Measurements from ENCODE around the gene TESPA1.

Gene TESPA1

GRCh38 chr12:54983536-54984101 is 943 bp downstream of the TESPA1 start:
- DNase-seq (ENCODE audit: low spot score), result no peak

GRCh38 chr12:54981796-54982195 is 2.8 kb downstream of the TESPA1 start:
- DNase-seq (ENCODE audit: low spot score), result no peak

GRCh38 chr12:54980341-54980740 is 4.2 kb downstream of the TESPA1 start:
- DNase-seq (ENCODE audit: low spot score), result no peak

- DNase-seq (ENCODE audit: low spot score), result no peak
Observed at GRCh38 chr12:54977857-54978256, 6.7 kb downstream of the TESPA1 start.

DNA sequence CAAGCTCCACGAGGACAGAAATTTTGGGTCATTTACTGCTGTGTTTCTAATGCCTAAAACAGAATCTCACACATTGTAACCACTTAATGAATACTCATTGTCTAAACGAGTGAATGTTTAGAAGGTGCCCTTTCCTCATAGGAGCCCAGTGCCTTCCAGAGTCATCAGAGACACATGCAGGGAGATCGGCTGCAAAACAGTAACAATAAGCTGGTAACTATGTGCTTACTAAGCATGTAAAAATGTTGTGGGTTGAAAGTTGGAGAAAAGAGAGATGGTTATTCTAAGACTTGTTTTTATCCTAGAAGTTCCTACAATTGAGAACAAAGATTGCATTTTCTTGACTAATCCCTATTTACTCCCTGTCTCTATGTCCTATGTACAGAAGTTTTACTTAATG is 7.4 kb downstream of the TESPA1 start:
- no peak for DNase-seq (ENCODE audit: low spot score)

GRCh38 chr12:54975875-54976274 is 8.7 kb downstream of the TESPA1 start:
- DNase-seq (ENCODE audit: low spot score), result no peak

- no peak for DNase-seq (ENCODE audit: low spot score)
Observed at GRCh38 chr12:54975272-54975671, 9.3 kb downstream of the TESPA1 start.

GRCh38 chr12:54974279-54974678 is 10.3 kb downstream of the TESPA1 start:
- no peak for DNase-seq (ENCODE audit: low spot score)

DNA sequence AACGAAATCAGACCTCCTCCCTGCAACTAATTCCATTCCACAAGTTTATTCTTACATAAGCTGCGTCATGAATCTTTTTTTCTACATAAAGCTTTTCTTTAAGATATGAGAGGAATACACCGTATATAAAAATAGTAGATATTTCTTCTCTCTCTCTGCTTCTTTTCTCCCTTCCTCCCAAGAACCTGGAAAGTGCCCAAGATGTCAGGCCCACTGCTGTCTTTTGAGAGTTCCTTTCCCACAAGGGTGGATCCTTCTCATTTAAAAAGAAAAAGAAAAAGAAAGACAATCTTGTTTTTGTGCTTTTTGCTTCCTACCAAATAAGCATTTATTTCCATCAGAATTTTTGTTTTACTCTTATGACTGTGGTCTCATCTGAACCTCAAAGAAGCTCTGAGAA is 11.0 kb downstream of the TESPA1 start:
- DNase-seq (ENCODE audit: low spot score), result no peak

- no peak for DNase-seq (ENCODE audit: low spot score)
Observed at GRCh38 chr12:54970741-54971140, 13.8 kb downstream of the TESPA1 start.

DNA sequence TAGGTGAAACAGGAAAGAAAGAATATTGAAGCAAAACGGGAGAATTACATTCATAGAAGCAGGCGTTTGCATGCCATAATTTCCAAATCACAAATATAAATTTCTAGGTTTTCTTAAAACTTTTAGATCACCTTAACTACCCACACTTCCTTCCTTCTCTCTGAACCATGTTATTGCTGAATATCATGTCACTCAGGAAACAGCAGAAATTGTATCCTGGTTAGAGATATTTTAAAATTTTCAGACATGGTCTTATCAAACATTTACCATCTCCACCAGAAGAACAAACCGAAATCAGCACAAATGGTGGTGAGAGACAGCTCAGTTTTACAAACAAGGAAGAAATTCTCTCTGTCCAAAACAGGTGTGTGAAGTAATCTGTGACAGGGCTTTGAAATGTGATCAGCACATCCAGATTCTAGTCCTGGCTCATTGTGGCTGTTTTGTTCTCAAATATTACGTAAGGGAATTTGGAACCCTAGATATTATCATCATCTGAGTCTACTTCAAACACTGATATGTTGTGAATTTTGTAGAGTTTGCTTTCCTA is 16.3 kb downstream of the TESPA1 start:
- no peak for DNase-seq (ENCODE audit: low spot score)

GRCh38 chr12:54967461-54967860 is 17.1 kb downstream of the TESPA1 start:
- DNase-seq (ENCODE audit: low spot score), result no peak

DNA sequence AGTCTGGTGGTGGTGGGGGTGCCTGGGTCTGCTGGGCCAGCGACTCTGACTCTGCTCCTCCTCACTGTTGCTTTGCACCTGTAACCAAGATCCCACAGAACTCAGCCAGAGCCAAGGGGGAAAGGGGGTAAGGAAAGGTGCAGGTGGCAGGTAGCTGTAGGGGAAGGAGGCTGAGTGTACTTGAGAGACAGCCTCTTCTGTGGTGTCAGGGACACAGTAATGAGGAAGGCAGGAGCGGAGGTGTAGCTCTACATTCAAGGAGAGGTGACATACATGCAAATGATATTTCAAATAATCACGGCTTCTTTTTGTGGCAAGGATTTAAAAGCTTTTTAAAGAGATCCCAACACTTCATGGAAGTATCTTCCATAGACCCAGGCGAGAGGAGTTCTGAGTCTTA is 23.4 kb downstream of the TESPA1 start:
- DNase-seq (ENCODE audit: low spot score), result no peak

DNA sequence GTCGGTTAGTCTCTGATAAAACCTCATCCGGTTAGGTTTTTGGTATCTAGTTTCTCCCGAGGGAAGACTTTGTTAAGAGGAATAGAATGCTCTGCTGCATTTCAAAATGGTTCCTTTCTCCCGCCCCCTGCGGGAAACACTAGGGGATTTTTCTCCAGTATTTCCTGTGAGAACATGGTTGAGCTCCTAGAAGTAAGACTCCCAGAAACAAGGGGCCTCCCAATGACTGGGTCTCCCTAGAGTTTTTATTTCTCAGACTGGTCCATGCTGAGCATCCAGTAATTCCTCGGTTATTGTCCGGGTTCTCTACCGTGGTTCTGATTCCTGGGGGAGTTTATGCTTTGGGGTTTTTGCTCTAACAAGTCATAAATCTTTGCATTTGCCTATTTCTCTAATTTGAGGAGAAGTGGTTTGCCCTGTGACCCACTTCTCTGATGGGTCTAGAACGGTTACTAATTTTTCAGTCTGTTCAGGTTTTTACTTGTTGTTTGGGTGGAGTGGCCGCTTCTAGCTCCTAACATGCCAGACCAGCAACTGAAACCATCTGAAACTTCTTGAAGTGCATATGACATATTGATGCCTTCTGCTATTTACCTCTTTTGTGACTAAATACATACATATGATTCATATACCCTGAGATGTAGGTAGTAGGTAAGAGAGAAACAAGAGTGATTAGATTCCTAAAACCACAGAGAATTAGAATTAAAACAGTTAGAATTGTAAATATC is 25.1 kb downstream of the TESPA1 start:
- no peak for DNase-seq (ENCODE audit: low spot score)

- no peak for DNase-seq (ENCODE audit: low spot score)
Observed at GRCh38 chr12:54958048-54958658, 26.4 kb downstream of the TESPA1 start.

DNA sequence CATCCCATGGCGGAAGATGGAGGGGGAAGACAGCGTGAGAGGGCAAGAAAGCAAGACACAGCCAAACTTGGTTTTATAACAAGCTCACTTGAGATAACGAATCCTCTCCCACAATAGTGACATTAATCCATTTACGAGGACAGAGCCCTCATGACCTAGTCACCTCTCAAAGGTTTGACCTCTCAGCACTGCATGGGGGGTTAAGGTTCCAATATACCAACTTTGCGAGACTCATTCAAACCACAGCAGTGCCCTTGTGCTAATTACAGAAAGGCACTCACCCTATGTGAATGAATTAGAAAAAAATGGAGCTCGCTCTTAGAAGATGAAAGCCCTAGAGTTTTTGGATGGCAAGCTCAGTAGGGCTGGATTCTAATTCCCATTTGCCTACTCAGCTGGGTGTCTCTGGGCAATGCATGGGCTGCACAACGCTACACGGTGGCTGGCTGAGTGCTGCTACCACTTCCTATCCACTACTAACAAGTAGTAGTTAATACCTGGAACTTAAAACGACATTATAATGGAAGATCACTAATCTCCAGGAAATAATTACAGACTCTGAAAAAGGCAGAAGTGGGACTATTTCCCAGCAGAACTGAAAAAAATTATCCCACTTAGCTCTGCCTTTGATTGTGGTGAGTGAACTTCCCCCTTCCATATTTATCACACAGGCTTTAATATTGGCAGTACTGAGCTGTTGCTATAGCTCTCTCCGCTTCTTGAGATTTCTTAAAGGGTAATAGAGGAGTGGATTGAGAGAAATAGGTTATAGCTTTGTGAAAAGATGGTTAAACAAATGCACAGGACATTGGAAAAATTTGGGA is 27.5 kb downstream of the TESPA1 start:
- no peak for DNase-seq (ENCODE audit: low spot score)

- DNase-seq (ENCODE audit: low spot score), result no peak
Observed at GRCh38 chr12:54956322-54956721, 28.2 kb downstream of the TESPA1 start.

GRCh38 chr12:54954801-54955200 is 29.8 kb downstream of the TESPA1 start:
- DNase-seq (ENCODE audit: low spot score), result no peak

- no peak for DNase-seq (ENCODE audit: low spot score)
Observed at GRCh38 chr12:54954228-54954627, 30.3 kb downstream of the TESPA1 start.

- DNase-seq (ENCODE audit: low spot score), result no peak
Observed at GRCh38 chr12:54950071-54950727, 34.4 kb downstream of the TESPA1 start.

DNA sequence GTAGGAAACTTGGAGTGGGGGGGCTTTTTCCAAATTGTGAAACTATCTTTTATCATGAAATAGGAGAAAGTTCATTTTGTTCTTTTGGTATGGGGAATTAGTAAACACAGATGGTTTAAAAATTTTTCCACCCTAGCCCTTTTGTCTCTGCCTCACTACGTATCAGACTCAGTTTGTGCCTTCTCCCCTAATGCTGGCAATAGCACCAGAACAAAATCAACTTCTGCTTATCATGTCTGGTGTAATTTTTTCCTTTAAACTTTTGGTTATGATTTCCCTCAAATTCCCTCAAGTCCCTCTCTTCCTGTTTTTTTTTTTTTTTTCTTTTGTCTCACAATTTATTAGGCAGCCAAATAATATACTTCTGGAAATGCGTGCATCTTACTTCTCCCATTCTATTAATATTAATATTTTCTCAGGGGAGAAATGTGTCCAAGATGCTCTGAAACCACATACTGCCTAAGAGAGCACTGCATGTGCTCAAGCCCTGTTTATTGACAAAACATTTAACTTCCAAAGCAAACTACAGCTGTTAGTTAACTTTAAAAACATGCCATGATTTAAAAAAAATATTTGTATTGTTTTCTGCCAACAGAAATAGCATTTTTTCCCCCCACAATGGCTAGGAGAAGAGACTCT is 35.4 kb downstream of the TESPA1 start:
- DNase-seq (ENCODE audit: low spot score), result no peak
